ENCODE results near the gene GATC.

GATC gene

GRCh38 chr12:120498870-120499515 is 52.7 kb downstream of the GATC start:
- DNase-seq: no peak

DNA sequence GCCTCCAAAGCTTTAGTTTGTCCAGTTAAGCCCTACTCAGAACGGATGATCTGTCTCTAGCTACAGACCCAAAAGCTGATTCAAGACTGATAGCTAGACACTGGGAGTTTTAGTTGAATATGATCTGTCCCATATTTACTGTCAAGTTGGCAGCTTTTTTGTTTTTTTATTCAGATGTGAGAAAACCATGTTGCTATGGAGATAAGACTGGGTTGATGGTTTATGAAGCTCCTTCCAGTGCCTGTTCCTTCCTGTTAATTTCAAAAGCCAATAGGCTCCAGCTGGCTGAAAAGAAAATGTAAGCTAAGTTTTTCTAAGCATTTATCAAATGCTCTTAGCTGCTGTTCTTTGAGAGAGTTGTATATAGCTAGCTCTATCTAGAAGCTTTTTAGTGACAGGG is 54.3 kb downstream of the GATC start:
- no peak for DNase-seq

- DNase-seq: no peak
Measured at GRCh38 chr12:120504587-120504986, 58.3 kb downstream of the GATC start.

GRCh38 chr12:120508537-120508936 is 62.3 kb downstream of the GATC start:
- DNase-seq: no peak
